GM12874 (cell line): ENCODE measurements around the gene CCM2L.

Experiments used
- TF ChIP-seq, protein P1 (sequence below): IDR thresholded peaks from 2 replicates; pipeline ENCODE4 v1.5.1; 2011; ENCODE audit warnings: low read depth, mild to moderate bottlenecking, control low read depth, low read length, moderate library complexity; ENCODE audit not compliant: insufficient read depth

The CCM2L gene

DNA sequence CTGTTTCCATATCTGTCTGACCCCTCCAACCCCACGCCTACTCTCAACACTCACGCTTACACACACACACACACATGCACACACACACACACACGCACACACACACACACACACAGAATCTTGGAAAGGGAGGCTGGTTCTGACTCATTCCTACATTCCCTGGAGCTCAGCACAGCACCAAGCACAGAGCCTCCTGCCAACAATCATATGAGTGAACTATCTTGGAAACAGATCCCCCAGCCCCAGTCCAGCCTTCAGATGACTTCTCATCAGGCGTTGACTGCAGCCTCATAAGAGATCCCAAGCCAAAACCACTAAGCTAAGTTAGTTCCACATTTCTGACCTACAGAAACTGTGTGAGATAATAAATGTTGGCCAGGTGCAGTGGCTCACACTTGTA lies 27.7 kb downstream of the CCM2L start:
- TF ChIP-seq, protein P1, sequence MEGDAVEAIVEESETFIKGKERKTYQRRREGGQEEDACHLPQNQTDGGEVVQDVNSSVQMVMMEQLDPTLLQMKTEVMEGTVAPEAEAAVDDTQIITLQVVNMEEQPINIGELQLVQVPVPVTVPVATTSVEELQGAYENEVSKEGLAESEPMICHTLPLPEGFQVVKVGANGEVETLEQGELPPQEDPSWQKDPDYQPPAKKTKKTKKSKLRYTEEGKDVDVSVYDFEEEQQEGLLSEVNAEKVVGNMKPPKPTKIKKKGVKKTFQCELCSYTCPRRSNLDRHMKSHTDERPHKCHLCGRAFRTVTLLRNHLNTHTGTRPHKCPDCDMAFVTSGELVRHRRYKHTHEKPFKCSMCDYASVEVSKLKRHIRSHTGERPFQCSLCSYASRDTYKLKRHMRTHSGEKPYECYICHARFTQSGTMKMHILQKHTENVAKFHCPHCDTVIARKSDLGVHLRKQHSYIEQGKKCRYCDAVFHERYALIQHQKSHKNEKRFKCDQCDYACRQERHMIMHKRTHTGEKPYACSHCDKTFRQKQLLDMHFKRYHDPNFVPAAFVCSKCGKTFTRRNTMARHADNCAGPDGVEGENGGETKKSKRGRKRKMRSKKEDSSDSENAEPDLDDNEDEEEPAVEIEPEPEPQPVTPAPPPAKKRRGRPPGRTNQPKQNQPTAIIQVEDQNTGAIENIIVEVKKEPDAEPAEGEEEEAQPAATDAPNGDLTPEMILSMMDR, result no peak

DNA sequence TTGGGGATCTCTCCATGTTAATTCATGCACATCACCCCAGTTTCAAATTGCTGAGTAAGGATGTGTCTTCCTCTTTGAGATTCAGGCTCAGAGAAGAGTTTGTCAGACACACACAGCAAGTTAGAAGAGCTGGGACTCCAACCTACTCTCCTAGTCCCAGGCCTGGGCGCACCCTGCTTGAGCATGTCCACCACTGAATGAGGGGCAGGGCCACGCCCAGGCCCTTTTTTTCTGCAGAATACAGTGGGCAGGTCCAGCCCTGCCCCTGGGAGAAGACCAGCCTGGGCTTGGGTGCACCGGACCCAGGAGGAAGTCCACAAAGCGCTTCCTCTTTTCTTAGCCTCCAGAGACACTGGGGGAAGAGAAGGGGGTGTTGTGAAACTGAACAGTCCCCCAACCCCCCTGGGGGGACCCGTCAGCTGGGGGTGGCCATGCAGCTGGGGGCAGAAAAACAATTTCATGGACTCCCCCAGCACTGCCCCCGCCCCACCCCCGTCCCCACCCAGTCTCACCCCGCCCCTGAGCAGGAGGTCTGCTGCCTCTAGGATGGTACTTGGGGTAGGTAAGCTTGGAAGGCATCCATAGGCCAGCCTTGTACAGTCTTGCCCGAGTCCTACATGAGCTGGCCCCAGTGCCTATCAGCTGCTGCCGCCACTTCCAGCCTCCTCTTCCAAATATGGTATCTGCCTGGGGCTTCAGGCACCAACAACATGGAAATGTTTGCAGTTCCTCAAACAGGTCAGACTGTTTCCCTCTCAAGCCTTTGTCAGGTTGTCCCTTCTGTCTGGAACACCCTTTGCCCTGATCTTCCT lies 30.1 kb downstream of the CCM2L start:
- TF ChIP-seq, protein P1, result no peak

DNA sequence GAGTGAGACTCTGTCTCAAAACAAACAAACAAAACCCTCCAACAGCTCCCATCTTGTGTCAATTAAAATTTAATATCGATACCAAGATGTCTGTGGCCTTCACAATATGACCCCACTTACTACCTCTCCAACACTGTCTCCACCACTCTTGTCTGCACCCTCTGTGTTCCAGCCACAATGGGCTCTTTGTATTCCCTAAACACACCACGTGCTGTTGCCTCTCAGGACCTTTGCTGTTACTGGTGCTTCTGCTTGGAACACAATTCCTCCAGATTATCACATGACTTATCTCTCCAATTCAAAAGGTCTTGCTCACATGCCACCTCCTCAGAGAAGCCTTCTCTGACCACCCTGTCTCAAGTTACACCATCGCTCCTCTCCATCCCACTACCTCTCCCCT lies 35.8 kb downstream of the CCM2L start:
- TF ChIP-seq, protein P1, result no peak

DNA sequence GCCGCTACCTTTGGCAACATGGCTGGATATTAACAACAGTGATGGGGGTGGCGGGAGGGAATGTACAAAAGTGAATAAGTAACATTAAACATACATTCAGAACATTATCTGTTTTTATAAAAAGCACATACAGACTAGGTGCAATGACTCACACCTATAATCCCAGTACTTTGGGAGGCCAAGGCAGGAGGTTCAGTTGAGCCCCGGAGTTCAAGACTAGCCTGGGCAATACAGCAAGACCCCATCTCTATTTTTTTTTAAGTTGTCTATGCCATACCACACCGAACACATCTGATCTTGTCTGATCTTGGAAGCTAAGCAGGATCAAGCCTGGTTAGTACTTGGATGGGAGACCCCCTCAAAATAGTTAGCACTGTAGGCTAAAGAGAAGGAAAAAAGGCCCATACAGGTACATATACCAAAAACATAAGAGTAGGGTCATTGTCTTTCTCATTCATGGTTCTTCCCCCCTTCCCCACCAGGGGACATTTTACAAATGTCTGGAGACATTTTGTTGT lies 40.1 kb downstream of the CCM2L start:
- TF ChIP-seq, protein P1, result no peak

DNA sequence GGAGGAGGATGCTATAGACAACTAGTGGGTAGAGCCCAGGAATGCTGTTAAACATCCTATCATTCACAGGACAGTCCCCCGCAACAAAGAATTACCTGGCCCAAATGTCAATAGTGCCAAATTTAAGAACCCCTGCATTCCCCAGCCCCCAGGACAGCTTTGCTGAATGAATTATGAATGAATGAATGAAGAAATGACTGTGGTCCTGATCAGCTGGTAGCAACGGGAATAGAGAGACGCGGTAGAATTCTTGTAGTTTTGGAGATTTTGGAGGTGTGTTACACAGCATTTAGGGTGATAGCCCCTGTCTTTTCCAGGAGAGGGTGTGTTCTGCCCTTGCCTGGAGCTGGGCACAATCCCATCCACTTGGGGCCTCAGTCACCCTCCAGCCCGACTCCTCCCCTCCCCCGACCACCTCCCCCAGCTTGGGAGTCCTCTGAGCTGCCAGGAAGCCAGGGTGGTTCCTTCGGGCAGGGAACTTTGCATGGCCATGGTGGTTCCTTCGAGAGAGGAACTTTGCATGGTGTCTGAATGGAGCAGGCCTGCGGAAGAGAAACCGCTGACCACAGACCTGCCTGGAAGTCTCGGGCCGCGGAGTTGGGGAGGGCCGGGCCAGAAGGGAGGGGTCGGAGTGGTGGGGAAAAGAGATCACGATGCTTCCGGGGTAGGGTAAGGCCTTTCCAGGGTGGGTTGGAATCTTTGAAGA lies 40.8 kb downstream of the CCM2L start:
- TF ChIP-seq, protein P1, result no peak

DNA sequence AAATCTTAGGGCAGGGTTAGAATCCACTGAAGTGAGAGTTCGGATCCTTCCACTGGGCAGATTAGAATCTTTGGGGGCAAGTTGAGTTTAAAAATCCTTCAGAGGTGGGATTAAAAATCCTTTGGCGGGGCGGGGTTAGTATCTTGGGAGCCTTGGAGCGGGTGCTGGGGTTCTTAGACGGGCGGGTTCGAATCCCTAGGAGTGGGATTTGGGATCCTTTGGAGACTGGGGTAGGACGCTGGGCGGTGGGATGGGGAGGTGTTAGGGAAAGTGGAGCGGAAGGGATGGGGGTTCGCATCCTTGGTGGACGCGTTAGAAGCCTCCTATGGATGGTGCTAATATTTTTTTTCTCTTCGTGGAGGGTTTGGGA lies 41.5 kb downstream of the CCM2L start:
- TF ChIP-seq, protein P1, result no peak

DNA sequence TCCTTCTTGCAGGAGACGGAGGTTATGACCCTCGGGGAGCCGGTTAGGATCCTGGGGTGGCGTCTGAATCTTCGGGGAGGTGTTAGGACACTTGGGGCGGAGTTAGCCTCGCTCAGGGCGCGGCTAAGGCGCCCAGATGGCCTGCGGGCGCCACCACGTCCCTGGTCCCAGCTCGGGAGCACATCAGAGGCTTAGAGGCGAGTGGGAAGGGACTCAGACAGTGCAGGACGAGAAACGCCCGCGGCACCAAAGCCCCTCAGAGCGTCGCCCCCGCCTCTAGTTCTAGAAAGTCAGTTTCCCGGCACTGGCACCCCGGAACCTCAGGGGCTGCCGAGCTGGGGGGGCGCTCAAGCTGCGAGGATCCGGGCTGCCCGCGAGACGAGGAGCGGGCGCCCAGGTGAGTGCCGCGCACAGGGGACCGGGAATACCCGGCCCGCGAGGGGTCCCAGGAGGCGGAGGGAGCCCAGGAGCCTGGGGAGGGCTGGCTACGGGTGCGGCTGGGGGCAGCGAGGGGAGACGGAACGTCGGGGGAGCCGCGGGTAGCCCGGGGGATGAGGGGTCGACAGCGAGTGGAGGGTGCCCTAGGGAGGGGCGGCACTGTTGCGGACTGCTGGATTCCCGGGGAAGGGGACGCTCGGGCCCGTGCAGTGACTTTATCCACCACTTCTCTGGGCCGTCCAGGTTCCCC lies 42.0 kb downstream of the CCM2L start, which contains the start of gene HCK:
Gene HCK, plus strand, starts transcription at position 153 of the 688 bp plus-strand sequence.
- TF ChIP-seq, protein P1, result no peak
